B cell (primary cell): Measurements from ENCODE around the gene UBR1. TPM values are rescaled to one million over a fixed set of nuclear protein-coding genes. Genes with fewer than 3 reads are reported as not detected.

Source experiments
- ATAC-seq: fragments of 200-7000 bp; cut with Tn5 transposase; one replicate; pipeline ENCODE4 v1.10.0; 2021; ENCODE audit warnings: low read depth, mild to moderate bottlenecking, moderate number of reproducible peaks, moderate library complexity
- CTCF ChIA-PET: fragments of 350-600 bp; sonication (Branson Sonifier 250); formaldehyde crosslinking; loops from one replicate; lab custom pipeline; 2021; ENCODE audit warnings: antibody characterized with exemption, inconsistent platforms; lab: Charles Lee
- POLR2A ChIA-PET: fragments of 350-600 bp; sonication (Branson Sonifier 250); formaldehyde crosslinking; loops from one replicate; lab custom pipeline; 2021; ENCODE audit warnings: antibody characterized with exemption; lab: Charles Lee
- DNase-seq: peaks from one replicate; pipeline ENCODE4 v3.0.0; 2013
- H2AFZ ChIP-seq: 2 replicates; pipeline ENCODE4 v1.6.1; 2012; ENCODE audit warnings: mild to moderate bottlenecking, low read depth, low read length; ENCODE audit not compliant: insufficient read depth, poor library complexity, severe bottlenecking
- H3K27ac ChIP-seq, 2 donors: 1 replicate in 1 of 2; 2 replicates in 1 of 2; pipeline ENCODE4 v1.5.1; 2012 to 2013; ENCODE audit warnings: low read length in 2 of 2, mild to moderate bottlenecking in 2 of 2, moderate library complexity in 1 of 2
- H3K27me3 ChIP-seq, 4 experiments: fragments of 200-600 bp in 1 of 4; sonication (generic) in 1 of 4; replicated peaks in 1 of 4; 1 replicate in 2 of 4; 2 replicates in 2 of 4; pipeline versions ENCODE4 v1.6.1 to v1.7.0; 2013 to 2016; ENCODE audit warnings: low read length in 3 of 4, mild to moderate bottlenecking in 2 of 4, mixed read lengths in 1 of 4, moderate library complexity in 1 of 4; ENCODE audit not compliant: insufficient read depth in 4 of 4, control insufficient read depth in 3 of 4; ENCODE audit errors: control extremely low read depth in 1 of 4
- H3K36me3 ChIP-seq, 2 experiments: replicated peaks in 1 of 2; 1 replicate in 1 of 2; 2 replicates in 1 of 2; pipeline versions ENCODE4 v1.6.1 to v1.7.1; 2013; ENCODE audit warnings: low read length in 1 of 2; ENCODE audit not compliant: insufficient read depth in 2 of 2, control insufficient read depth in 1 of 2; ENCODE audit errors: control extremely low read depth in 1 of 2, extremely low read depth in 1 of 2
- H3K4me1 ChIP-seq, 2 donors: fragments of 200-600 bp in 1 of 2; sonication (generic) in 1 of 2; 1 replicate in 1 of 2; 2 replicates in 1 of 2; pipeline versions ENCODE4 v1.5.1 to v1.6.1; 2013 to 2017; ENCODE audit warnings: low read length in 2 of 2; ENCODE audit not compliant: control insufficient read depth in 2 of 2, insufficient read depth in 2 of 2
- H3K4me2 ChIP-seq: replicated peaks from 2 replicates; pipeline ENCODE3; 2012; ENCODE audit warnings: mild to moderate bottlenecking, low read depth, low read length; ENCODE audit not compliant: poor library complexity, severe bottlenecking
- H3K4me3 ChIP-seq, 5 experiments: fragments of 200-600 bp in 1 of 5; sonication (generic) in 1 of 5; 1 replicate in 3 of 5; 2 replicates in 2 of 5; pipeline versions ENCODE4 v1.5.1 to v1.7.0; 2011 to 2016; ENCODE audit warnings: low read length in 4 of 5, mild to moderate bottlenecking in 4 of 5, low read depth in 2 of 5, control low read depth in 1 of 5, moderate library complexity in 1 of 5; ENCODE audit not compliant: insufficient read depth in 1 of 5; ENCODE audit errors: control extremely low read depth in 1 of 5, extremely low read depth in 1 of 5
- H3K79me2 ChIP-seq: fragments of 200-600 bp; sonication (generic); one replicate; pipeline ENCODE4 v1.6.0; 2016; ENCODE audit warnings: low read length; ENCODE audit not compliant: control insufficient read depth, insufficient read depth
- H3K9ac ChIP-seq: fragments of 200-600 bp; sonication (generic); 2 replicates; pipeline ENCODE4 v1.6.1; 2017; ENCODE audit warnings: mild to moderate bottlenecking, low read length, moderate library complexity
- H3K9me3 ChIP-seq, 3 donors: one replicate each; pipeline versions ENCODE4 v1.6.1 to v1.7.1; 2013; ENCODE audit warnings: low read length in 2 of 3; ENCODE audit not compliant: control insufficient read depth in 2 of 3, insufficient read depth in 1 of 3; ENCODE audit errors: control extremely low read depth in 1 of 3
- H4K20me1 ChIP-seq: 2 replicates; pipeline ENCODE4 v1.6.0; 2012; ENCODE audit warnings: mild to moderate bottlenecking, low read length; ENCODE audit not compliant: insufficient read depth, control insufficient read depth, poor library complexity, severe bottlenecking
- H3K27ac Mint-ChIP-seq: one replicate; pipeline ENCODE4 v1.8.0; 2021; ENCODE audit warnings: mixed read lengths
- H3K27me3 Mint-ChIP-seq: one replicate; pipeline ENCODE4 v1.8.0; 2021; ENCODE audit warnings: mixed read lengths
- H3K4me1 Mint-ChIP-seq: one replicate; pipeline ENCODE4 v1.8.0; 2021; ENCODE audit warnings: mixed read lengths
- H3K4me3 Mint-ChIP-seq: one replicate; pipeline ENCODE4 v1.8.0; 2021; ENCODE audit warnings: mixed read lengths
- H3K9me3 Mint-ChIP-seq: one replicate; pipeline ENCODE4 v1.8.0; 2022; ENCODE audit warnings: mixed read lengths; ENCODE audit not compliant: insufficient read depth
- EZH2 ChIP-seq: IDR thresholded peaks from 2 replicates; pipeline ENCODE4 v1.6.1; 2012; ENCODE audit warnings: borderline replicate concordance, low read depth, mild to moderate bottlenecking, moderate library complexity, low read length; ENCODE audit not compliant: insufficient read depth, poor library complexity, severe bottlenecking
- WGBS: methylation state at CpG from one replicate; pipeline ENCODE4 v1.1.5; 2013; ENCODE audit warnings: missing lambda C conversion rate; ENCODE audit not compliant: insufficient coverage; 5-methylcytosine and 5-hydroxymethylcytosine counted together
- intact Hi-C: fragments of 100-400 bp; cut with micrococcal nuclease; formaldehyde crosslinking; loops from one replicate; pipeline ENCODE4 v1.10.0; 2022
- polyA plus RNA-seq: library from polyadenylated mRNA; depleted of rRNA; stranded (reverse); fragments of >200 nt; gene quantifications from 2 replicates; pipeline ENCODE4 v1.2.3, GENCODE V29; 2012
- total RNA-seq, 2 donors: library from RNA; stranded (reverse); fragments of 120-200 nt in 1 of 2; gene quantifications; 1 replicate in 1 of 2; 2 replicates in 1 of 2; pipeline versions ENCODE4 v1.2.3 to v1.2.4, GENCODE V29; 2013 to 2022
- TF ChIP-seq, protein P1 (sequence below): fragments of 200-600 bp; IDR thresholded peaks from one replicate; pipeline ENCODE4 v1.8.0; 2022; ENCODE audit warnings: antibody characterized with exemption, mild to moderate bottlenecking

UBR1 gene
- total and polyA plus RNA-seq, 2 donors (not counting 1 experiment from before 2014, with no cell fraction given): 9.7 to 66.7 TPM

DNA sequence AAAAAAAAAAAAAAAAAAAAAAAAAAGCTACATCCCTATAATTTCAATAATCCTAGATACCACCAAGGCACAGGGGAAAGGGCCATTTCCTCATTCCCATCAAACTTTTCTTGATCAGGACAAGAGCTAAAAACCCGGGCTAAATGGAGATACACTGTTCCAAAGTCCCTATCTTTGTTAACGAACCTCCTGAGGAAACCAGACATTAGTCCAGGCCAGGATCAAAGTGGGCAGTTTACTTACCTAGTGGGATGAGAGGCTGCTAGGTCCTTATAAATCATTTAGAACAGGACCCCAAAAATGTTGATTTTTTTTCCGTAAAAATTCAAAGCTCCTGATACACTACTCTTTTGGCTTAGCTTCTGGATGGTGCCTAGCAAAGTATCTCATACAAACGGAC is 35.6 kb downstream of the UBR1 start:
- Histone ChIP-seq H2AFZ (no peak overlapping the region), H3K36me3 (peaks cover 16 to 74% of the 10 kb centered on the region in 2 experiments), H3K27me3 (no peaks in the 10 kb centered on the region), H3K27ac (no peak overlapping the region), H3K9me3 (no peaks in the 10 kb centered on the region), H3K79me2 (no peaks in the 10 kb centered on the region), H3K4me1 (no peaks in the 10 kb centered on the region), H3K9ac (no peak overlapping the region), H4K20me1 (no peaks in the 10 kb centered on the region), H3K4me3 (no peak overlapping the region), H3K4me2 (no peak overlapping the region)
- Mint-ChIP-seq H3K4me3 (no peak overlapping the region), H3K4me1 (no peaks in the 10 kb centered on the region), H3K9me3 (no peaks in the 10 kb centered on the region), H3K27ac (no peak overlapping the region), H3K27me3 (no peaks in the 10 kb centered on the region)
- intact Hi-C loops: no loop called here
- CTCF ChIA-PET: interaction anchor here (0.7 kb wide), 1 partner anchor 1008 kb away, joined by 3 read pairs; no protein-coding TSS in a partner anchor
- TF ChIP-seq, protein P1, sequence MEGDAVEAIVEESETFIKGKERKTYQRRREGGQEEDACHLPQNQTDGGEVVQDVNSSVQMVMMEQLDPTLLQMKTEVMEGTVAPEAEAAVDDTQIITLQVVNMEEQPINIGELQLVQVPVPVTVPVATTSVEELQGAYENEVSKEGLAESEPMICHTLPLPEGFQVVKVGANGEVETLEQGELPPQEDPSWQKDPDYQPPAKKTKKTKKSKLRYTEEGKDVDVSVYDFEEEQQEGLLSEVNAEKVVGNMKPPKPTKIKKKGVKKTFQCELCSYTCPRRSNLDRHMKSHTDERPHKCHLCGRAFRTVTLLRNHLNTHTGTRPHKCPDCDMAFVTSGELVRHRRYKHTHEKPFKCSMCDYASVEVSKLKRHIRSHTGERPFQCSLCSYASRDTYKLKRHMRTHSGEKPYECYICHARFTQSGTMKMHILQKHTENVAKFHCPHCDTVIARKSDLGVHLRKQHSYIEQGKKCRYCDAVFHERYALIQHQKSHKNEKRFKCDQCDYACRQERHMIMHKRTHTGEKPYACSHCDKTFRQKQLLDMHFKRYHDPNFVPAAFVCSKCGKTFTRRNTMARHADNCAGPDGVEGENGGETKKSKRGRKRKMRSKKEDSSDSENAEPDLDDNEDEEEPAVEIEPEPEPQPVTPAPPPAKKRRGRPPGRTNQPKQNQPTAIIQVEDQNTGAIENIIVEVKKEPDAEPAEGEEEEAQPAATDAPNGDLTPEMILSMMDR: no peak
- no peak for TF ChIP-seq EZH2
- DNase-seq: no peak
- ATAC-seq: no peak
- 100% methylated on average over 1 of the region's 4 CpGs for WGBS
- POLR2A ChIA-PET: no interaction called here

DNA sequence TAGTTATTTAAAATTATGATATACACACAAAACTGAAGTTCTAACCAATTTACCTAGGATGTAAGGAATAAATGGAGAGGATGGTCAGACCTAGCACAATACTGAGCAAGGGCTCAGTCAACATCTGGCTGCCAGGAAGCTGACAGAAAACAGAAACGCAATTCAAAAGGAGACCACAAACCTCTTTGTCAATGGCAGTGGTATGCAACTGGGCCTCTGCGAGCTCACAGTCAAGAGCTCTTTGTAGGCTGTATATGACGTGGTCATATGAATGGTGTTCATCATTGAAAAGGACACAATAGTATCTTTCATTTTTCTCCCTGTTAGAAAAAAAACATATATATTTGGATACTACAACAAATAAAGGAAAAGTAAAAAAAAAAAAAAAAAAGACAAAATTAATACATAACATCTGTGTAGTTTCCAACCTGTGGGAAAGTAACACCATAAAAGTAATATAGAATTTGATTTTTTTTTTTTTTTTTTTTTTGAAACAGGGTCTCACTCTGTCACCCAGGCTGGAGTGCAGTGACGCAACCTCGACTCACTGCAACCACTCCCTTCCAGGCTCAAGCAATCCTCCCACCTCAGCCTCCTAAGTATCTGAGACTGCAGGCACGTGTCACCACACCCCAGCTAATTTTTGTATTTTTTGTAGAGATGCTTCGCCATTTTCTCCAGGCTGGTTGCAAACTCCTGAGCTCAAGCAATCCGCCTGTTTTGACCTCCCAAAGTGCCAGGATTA is 37.9 kb downstream of the UBR1 start:
- DNase-seq (no peak), ATAC-seq (no peak)
- H3K27ac Mint-ChIP-seq: no peak overlapping the region
- Histone ChIP-seq H3K27me3 (no peaks in the 10 kb centered on the region), H4K20me1 (no peaks in the 10 kb centered on the region), H3K9ac (no peak overlapping the region), H3K4me3 (no peak overlapping the region), H3K4me1 (no peaks in the 10 kb centered on the region), H3K27ac (no peak overlapping the region), H3K9me3 (no peaks in the 10 kb centered on the region), H2AFZ (no peak overlapping the region), H3K4me2 (no peak overlapping the region), H3K36me3 (peaks cover 15 to 63% of the 10 kb centered on the region in 2 experiments), H3K79me2 (no peaks in the 10 kb centered on the region)
- H3K27me3 Mint-ChIP-seq: no peaks in the 10 kb centered on the region
- ChIA-PET POLR2A (no interaction called here), CTCF (no interaction called here)
- no peaks in the 10 kb centered on the region for H3K9me3 Mint-ChIP-seq
- intact Hi-C loops: no loop called here
- WGBS: 100% methylated on average over 1 of the region's 8 CpGs
- TF ChIP-seq, protein P1: no peak
- no peak for TF ChIP-seq EZH2
- no peaks in the 10 kb centered on the region for H3K4me1 Mint-ChIP-seq
- H3K4me3 Mint-ChIP-seq: no peak overlapping the region
